NCI-H774 (cell line): ENCODE results near the gene TFDP2.
"Not testable (repeated sequence)": the region's sequence is repeated elsewhere in the genome, so short reads cannot be mapped to it uniquely, and the experiment has no call there.

ENCODE experiments used
- DNase-seq: peaks from one replicate; lab custom pipeline; 2025; lab: John Stamatoyannopoulos, UW

TFDP2 gene

DNA sequence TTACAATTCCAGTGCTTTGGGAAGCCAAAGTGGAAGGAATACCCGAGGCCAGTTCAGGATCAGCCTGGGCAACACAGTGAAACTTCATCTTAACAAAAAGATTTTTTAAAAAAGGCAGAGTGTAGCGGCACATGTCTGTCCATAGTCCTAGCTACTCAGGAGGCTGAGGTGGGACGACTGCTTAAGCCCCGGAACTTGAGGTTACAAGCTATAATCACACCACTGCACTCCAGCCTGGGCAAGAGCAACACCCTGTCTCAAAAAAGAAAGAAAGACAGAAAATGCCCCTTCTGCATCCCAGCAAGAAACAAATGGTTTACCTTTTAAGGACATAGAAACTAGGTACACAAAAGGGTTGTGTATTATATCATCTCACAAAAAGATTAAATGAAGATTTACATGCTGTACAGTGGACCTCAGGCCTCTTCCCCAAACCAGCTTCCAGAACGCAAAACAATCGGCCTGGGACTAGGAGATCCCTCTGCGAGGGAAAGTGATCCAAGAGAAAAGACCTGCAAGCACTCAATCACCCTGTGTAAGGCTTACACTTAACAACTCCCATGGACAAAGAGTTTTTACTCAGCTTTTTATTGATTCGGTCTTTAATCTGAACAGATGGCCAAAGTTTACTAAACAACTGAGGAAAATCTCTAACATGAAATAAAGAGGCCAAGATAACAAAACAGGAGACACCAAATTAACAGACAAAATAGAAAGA lies 21.2 kb downstream of the TFDP2 start:
- no peak for DNase-seq

DNA sequence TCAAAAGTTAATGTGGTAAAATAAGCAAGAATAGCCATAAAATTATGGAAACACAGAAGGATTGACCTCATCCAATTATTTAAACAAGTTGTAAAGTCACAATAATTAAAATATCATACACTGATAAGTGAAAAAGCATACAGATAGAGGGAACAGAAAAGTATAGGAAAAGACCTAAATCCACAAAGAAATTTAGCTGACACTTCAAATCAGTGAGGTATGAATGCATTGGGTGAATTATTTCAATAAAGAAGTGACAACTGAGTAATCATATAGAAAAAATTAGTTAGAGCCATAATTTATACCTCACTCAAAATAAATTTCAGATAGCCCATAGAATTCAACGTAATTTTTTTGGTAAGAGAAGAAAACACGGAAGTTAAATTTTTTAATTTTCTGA lies 25.1 kb downstream of the TFDP2 start:
- DNase-seq, result no peak

DNA sequence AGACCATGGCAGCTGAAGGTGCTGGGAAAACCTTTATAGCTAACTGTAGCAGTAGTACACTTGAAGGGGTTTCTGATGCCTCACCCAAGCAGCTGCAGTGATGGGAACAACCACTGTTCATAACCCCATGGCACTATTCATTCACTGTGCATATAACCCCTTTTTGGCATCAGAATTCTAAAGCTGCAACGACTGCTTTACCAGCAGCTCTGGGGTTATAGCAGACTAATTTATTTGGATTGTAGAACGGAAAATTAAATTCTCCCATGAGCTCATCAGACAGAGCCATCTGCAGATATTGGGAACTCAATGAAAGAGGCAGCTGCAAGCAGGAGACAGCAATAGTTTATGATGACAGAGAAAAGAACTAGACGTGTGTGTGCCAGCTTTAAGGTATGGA lies 28.6 kb downstream of the TFDP2 start:
- DNase-seq, result no peak

DNA sequence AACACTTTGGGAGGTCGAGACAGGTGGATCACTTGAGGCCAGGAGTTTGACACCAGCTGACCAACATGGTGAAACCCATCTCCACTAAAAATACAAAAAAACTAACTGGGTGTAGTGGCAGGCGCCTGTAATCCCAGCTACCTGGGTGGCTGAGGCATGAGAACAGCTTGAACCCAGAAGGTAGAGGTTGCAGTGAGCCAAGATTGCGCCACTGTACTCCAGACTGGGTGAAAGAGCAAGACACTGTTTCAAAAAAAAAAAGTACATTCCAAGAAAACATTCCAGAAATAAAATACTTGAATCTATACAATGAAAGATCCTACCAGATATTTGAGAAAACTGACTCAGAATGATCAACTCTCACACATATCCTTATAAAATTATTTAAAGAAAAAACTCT lies 30.4 kb downstream of the TFDP2 start:
- DNase-seq, result no peak

DNA sequence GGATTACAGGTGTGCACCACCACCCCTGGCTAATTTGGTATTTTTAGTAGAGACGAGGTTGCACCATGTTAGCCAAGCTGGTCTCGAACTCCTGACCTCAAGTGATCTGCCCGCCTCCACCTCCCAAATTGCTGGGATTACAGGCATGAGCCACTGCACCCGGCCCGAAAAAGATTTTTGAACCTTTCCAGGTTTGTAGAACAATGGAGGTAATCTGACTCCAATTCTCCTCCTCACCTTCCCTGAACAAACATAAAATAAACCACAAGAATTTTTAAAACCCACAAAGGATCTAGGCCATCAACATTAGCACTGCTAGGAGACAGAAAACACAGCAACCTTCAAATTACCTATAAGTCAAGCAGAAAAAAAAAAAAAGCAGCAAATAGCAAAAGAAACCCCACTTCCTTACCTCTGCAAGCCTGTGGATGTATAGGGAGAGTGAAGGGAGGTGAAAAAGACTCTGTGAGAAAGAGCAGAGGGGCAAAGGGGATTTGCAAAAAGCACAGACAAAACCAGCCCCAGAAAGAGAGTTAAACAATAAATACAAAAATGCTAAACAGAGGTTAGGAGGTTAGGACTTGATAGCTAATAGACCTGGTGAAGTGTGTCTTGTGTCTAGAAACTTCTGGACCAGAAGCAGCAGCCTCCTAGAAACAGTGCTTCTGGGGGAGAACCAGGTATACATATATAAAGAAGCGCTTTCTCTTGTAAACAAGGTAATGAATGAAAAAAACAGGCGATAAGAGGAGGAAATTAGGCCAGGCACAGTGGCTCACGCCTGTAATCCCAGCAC lies 32.1 kb downstream of the TFDP2 start:
- DNase-seq, result no peak

DNA sequence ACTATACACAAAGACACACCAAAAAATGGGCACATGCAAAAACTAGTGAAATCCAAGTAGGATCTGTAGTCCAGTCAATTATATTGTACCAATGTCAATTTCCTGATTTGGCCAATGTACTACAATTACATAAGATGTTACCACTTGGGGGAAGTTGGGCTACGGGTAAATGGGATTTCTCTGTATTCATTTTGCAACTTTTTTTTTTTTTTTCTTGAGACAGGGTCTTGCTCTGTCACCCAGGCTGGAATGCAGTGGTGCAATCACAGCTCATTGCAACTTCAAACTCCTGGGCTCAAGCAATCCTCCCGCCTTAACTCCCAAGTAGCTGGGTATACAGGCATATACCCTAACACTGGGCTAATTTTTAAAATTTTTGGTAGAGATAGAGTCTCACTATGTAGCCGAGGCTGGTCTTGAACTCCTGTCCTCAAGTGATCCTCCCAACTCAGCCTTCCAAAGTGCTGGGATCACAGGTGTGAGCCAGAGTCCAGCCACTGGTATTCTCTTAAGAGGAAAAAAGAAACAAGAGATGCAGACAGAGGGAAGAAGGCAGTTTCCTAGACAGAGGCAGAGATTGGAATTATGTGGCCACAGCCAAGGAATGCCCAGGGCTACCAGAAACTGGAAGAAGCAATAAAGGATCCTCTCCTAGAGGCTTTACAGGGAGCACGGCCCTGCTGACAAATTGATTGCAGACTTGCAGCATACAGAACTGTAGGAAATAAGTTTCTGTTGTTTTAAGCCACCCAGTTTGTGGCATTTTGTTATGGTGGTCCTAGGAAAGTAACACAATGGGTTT lies 33.3 kb downstream of the TFDP2 start:
- no peak for DNase-seq

DNA sequence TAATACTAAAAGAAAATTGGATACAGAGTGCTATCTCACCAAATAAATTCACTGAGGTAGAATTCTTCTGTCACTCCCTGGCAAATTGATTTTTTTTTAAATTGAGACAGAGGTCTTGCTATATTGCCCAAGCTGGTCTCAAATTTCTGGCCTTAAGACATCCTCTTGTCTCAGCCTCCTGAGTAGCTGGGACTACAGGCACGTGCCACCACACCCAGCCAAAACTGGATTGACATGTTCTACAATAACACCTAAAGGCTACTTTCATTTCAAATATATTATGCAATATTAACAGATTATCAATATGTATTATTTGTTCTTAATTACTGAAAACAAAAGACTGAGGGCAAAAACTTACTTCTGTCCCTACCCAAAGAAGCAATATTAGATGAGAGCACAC lies 36.7 kb downstream of the TFDP2 start:
- DNase-seq, result no peak

DNA sequence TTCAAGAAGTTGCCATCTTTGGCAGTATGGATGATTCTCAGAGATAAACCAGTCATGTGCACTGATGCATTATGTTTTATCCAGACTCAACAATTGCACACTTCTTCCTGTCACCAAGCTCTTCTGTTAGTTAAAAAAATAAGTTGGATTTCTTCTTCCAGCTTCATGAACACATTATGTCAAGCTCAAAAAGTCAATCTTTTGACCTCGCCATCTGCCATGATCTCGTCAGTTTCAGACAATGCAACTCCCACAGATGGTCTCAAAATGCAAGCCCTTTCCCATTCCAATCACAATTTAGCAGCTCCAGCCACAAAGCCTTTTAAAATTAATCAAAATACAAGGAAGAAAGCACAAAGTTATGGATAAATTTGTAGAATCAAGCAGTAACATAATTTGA lies 42.8 kb downstream of the TFDP2 start:
- no peak for DNase-seq

DNA sequence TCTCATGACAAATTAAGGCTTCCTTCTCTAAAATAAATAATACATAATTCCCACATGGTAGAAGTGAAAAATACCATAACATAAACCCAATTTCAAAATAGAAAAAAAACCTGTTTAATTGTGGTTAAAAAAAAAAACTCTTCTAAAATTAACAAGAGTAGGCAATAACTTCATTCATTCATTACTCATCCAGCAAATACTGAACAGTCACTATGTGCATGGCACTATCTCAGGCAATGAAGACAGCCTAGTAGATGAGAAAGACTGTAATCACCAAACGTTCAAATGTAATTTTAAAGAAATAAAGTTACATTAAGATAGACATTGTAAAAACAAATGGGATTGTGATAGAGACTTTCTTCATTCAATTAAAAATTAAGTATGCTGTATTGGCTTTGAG lies 43.4 kb downstream of the TFDP2 start:
- DNase-seq, result no peak

DNA sequence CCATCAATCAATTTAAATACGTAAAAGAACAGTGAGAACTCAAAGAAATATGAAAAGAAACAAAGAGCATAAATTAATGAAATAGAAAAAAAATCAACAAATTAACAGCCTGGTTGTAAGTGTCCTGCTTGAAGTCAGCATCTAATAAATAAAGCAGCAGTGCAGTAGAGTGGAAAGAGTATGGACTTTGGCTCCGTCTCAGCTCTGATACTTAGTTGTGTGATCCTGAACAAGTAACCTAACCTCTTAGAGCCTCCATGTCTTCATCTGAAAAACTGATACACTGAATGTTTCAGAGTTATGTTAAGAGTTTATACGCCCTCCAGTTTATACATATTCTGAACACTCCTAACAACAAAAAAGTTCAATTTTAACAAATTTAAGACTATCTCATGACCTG lies 44.6 kb downstream of the TFDP2 start:
- DNase-seq, result no peak

DNA sequence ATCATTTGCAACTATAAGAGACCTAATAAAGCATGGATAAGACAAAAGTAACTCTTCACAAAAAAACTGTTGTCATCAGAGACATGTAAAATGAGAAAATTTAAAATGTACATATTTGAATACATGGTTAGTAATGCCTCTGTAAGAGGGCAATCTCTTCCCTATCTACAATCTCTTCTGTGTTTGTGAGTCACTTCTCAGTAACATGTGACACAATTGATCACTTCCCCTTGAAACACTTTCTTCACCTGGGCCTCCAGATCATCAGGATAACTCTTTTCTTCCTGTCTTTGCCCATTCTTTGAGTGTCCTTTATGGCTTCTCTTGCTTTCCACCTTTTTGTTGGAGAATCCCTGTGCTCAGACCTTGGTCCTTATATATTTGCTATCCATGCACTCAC lies 50.4 kb downstream of the TFDP2 start:
- DNase-seq, result no peak

DNA sequence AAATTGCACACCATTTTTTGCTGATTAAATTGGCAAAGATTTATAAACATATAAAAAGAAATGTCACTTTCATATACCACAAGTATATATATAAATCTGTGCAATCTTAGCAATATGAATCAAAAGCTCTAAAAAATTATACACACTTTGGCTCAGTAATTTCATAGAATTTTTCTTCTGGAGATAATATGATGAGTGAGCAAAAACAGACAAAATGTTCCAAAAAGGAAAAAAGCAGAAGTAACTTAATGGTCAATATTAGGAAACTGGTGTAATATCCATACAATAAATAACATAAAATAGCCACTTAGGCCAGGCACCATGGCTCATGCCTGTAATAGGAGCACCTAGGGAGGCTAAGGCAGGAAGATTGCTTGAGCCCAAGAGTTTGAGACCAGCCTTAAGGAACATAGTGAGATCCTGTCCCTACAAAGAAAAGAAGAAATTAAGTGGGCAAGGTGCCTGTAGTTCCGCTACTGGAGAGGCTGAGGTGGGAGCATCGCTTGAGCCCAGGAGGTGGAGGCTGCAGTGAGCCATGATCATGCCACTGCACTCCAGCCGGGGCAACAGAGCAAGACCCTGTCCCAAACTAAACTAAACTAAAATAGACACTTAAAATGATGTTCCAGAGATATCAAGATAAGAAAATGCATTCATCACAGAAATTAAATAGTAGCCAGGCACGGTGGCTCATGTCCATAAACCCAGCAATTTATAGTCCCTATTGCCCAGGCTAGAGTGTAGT lies 52.1 kb downstream of the TFDP2 start:
- DNase-seq, result no peak

DNA sequence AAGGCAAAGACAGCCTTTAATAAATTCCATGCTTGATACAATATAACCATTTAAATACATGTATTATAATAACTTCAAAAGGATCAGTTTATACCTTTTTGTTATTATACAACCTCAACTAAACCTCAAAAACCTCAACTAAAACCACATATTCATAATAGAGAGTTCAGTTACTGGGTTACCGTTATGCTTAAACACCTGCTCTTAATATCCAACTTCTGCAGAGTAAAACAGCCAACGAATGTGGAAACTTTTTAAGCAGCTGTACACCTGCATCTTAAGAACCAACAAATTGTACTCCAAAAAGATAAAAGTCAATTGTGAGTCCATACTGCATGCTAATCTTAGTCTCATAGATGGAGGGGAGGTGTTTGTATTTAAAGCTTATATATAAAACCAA lies 53.5 kb downstream of the TFDP2 start:
- DNase-seq, result no peak

DNA sequence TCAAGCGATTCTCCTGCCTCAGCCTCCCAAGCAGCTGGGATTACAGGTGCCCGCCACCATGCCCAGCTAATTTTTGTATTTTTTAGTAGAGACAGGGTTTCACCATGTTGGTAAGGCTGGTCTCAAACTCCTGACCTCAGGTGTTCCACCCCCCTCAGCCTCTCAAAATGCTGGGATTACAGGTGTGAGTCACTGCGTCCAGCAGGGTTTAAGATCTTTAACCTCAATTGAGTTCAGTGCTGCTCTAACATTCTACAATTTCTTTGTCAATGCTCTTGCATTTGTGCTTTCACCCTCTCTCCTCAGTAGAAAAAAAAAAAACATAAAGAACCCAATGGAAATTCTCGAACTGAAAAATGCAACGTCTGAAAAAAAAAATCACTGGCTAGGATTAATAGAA lies 60.4 kb downstream of the TFDP2 start:
- DNase-seq, result not testable (repeated sequence)

DNA sequence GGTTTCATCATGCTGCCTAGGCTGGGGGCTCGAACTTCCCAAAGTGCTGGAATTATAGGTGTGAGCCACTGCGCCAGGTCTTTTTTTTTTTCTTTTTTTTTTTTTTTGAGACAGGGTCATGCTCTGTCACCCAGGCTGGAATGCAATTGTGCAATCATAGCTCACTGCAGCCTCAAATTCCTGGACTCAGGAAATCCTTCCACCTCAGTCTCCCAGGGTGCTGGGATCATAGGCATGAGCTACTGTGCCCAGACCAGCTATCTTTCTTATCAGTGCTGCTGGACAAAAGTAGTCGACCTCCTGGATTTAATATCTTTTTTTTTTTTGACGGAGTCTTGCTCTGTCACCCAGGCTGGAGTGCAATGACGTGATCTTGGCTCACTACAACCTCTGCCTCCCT lies 60.8 kb downstream of the TFDP2 start:
- no peak for DNase-seq

DNA sequence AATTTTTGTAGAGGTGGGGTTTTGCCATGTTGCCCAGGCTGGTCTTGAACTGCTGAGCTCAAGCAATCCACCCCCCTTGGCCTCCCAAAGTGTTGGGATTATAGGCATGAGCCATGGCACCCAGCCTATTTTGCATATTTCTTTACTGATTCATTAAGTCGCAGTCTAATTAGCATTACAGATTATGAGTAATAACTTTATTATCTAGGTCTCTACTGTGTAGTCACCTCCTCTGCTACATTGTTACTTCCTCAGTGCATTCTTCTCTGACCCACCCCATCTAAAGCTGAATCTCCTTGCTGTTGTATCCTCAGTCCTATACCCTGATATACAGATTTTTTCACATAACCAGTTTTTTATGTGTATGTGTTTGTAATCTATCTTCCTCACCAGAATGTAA lies 61.7 kb downstream of the TFDP2 start:
- no peak for DNase-seq

DNA sequence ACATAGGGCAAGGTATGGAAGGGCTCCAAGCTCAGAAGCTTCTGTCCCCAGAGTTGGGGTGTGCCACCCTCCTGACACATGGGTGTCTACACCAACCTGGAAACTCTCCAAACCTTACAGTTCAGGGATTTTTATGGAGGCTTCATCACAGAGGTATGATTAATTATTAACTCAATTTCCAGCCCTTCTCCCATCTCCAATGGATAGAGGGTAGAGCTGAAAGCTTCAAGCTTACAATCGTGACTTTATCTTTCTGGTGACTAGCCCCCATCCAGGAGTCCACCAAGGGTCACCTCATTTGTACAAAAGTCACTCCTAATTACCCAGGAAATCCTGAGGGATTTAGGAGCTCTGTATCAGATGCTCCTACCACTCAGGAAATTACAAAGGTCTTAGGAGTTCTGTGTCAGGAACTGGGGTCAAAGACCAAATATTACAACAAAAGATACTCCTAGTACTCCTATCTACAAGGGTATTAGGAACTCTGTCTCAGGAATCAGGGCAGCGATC lies 62.7 kb downstream of the TFDP2 start:
- no peak for DNase-seq

DNA sequence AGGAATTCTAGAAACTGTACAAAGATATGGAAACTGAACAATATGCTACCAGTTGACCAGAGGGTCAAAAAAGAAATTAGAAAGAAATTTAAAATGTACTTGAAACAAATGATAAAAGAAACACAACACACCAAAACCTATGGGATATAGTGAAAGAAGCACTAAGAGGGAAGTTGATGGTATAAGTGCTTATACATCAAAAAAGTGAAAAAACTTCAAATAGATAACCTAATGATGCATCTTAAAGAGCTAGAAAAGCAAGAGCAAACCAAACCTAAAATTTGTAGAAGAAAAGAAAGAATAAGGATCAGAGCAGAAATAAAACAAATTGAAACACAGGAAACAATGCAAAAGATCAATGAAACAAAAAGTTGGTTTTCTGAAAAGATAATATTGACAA lies 68.2 kb downstream of the TFDP2 start:
- DNase-seq, result no peak

DNA sequence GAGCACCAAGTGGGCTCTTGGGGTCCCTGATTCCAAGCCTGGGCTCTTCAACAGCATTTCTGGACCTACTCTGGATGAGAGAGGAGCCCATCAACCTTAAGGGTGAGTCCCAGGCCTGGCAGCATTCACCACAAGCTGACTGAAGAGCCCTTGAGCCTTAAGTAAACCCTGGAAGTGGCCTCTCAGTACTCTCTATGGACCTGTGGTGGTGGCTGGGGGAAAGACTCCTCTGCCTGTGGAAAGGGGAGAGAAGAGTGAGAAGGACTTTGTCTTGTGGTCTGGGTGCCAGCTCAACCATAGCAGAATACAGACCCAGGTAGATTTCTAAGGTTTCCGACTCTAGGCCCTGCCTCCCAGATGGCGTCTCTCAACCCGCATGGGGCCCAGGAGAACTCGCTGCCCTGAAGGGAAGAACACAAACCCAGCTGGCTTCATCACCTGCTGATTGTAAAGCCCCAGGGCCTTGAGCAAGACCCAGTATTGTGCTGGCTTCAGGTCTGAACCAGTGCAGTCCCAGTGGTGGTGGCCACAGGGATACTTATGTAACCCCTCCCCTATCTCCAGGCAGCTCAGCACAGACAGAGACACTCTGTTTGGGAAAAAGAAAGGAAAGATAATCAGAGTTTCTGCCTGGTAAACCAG lies 71.4 kb downstream of the TFDP2 start:
- DNase-seq, result no peak

DNA sequence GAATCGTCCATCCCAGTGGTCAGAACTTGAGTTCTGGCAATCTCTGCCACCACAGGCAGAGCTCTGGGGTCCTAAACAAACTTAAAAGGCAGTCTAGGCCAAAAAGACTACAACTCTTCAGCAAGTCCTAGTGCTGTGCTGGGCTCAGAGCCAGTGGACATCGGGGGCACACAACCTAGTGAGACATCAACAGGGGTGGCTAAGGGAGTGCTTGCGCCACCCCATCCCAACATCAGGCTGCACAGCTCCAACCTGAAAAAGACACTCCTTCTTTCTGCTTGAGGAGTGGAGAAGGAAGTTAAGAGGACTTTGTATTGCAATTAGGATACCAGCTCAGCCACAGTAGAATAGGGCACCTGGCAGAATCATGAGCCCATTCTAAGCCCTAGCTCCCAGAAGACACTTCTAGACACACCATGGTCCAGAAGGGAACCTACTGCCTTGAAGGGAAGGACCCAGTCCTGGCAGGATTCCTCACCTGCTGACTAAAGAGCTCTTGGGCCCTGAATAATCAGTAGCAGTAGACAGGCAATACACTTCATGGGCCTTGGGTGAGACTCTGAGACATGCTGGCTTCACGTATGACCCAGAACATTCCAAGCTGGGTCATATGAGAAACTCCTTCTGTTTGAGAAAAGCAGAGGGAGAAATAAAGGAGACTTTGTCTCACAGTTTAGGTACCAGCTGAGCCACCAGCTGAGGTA lies 72.0 kb downstream of the TFDP2 start:
- no peak for DNase-seq

DNA sequence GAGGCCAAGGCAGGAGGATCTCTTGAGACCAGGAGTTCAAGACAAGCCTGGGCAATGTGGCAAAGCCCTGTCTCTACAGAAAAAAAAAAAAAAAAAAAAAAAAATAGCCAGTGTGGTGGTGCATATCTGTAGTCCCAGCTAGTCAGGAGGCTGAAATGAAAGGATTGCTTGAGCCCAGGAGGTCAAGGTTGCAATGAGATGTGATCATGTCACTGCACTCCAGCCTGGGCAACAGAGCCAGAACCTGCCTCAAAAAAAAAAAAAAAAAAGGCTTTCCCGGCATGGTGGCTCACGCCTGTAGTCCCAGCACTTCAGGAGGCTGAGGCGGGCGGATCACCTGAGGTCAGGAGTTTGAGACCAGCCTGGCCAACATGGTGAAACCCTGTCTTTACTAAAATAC lies 73.7 kb downstream of the TFDP2 start:
- not testable (repeated sequence) for DNase-seq
